GM21825 (cell line): ENCODE results near the gene PIGO.

Experiments used
- ATAC-seq: cut with Tn5 transposase; IDR thresholded peaks from one replicate; pipeline ENCODE4 v1.9.1; 2021; ENCODE audit warnings: mild to moderate bottlenecking, moderate library complexity; ENCODE audit not compliant: unreplicated experiment

The PIGO gene

DNA sequence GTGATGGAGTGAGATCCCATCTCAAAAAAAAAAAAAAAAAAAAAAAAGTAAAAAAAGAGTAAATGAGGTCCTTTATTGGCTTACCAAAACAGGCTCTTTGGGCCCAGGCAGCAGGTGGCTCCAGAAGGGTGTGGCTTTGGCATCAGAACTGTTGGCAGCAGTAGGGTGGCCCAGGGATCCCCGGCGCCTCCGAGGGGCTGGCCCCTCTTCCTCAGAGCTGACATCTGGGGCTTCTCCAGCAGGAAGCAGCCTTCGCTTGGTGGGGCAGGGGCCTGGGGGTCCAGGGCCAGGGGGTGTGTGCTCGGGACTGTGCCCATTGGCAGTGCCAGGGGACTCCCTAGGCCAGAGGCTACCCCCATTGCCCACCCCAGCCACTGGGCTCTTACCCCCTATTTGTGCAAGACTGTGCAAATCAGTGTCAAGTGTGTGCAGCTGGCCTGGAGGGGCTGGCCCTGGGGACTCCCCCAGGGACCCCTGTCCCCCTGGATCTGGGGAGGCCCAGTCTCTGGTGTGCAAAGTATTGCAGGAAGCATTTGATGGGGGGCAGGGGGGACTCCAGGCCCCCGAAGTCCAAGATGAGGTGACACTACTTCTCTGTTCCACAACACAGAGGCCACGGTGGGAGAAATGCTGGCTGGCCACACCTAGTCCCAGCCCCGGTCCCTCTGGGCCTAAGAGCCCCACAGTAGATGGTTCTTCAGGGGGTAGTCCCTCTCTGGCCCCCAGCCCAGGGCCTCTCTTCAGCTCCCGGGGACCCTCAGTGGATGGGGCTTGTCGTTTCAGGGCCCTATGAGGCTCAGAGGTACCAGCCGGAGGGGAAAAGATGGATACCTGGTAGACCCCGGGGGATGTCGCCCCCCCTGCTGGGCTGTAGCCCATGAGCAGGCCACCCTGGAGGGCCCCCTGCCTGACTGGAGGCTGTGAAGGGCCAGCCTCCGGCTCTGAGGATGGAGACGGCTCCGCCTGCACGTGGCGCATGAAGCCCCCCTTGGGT is 11.2 kb upstream of the PIGO start:
- no peak for ATAC-seq

DNA sequence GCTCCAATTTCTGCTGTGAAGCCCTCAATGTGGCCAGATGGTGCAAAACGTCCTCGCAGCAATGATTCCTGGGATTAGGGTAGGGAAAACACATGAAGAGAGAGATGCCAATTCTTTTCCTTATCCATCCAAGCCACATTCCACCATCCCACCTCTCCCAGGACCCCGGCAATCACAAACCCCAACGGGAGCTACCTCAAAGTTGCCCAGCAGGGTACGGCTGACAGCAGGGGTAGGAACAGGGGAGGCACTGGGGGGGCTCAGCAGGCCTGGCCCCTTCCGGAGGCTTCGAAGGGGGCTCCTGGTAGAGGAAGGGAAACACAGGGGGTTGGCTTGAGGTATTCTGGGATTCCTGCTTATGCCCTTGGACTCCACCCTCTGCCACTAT is 9.9 kb upstream of the PIGO start:
- ATAC-seq: no peak

DNA sequence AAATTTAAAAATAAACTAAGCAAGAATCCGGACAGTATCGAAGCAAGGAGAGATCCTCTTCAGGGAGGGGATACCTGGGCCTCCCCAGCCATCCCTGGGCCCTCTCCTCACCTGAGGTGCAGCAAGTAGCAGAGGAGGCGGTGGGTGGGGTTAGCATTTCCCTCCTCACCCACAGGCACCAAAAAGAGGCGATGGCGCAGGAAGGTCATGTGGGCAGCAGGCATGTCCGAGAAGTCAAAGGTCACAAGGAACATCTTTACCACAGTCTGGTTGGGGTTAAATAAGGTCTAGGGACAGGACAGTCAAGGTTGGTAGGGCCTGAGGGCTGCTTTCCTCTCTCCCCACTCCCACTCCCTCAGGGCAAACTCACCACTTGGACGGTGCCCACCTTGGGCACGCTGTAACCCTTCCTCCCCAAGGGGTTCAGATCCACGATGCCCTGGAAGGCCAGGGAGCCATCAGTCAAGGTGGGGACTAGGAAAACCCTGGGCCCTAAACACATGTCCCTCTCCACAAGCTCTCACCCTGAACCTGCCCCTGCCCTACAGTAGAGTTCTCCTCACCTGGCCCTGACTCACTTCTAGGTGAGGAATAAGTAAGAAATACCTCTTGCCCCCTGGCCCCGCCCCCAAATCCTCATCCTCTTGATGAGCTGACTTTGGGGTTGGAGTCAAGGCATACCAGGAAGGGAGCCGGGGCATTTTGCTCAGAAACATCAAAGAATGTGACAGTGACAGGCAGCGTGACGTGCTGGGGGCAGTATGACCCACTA is 9.4 kb upstream of the PIGO start:
- no peak for ATAC-seq

DNA sequence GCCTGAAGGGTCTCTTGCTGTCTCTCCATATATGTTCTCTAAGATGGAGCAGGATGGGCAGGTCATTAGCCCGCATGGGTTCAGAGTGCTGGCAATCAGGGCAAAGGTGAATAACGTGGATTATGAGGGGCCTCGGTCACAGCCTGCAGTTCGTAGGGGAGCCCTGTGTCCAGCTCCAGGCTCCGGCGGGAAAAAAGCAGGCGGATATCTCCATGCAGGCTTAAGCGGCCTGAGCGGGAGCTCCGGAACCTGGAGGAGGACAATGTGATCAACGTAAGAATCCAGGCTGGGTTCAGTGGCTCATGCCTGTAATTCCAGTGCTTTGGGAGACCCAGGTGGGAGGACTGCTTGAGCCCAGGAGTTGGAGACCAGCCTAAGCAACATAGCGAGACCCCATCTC is 8.7 kb upstream of the PIGO start:
- no peak for ATAC-seq

DNA sequence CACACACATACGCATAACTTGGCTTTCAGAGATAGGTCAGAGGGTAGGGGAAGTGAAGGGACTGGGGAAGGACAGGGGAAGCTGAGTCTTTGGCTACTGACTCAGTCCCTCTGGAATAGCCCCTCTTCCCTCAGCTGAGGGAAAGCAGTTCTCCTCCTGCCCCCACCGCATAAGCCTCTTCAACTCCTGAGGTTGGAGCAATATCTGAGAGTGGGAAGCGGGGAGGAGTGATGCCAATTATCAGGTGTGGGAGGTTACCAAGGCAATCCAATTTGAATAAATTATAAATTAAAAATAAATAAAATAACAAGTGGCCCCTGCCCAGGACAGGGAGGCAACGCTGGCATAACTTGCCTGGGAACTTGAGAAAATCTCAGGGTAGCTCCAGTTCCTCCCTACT is 8.2 kb upstream of the PIGO start:
- no peak for ATAC-seq

DNA sequence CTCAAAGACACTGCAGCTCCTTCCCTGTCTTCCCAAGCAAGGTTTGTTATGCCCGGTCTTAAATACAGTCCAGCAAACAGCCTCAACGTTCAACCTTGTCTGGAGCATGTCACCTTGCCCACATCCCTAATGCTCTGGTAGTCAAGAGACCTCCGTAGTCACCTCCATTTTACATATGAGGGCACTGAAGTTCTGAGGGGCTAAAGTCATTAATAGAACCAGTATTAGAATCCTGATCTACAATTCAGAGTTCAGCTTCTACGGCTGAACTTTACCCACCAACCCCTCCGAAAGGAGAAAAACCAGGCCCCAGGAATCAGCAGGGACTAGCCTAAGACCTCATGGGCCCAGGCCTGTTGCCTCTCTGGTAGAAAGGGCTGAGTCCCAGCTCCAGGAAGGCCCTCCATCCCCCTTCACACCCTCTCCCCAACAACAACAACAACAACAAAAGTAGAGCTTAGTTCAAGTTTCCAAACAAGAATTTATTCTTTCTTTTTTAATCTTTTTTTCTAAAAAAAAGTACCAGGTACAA is 7.3 kb upstream of the PIGO start:
- no peak for ATAC-seq

DNA sequence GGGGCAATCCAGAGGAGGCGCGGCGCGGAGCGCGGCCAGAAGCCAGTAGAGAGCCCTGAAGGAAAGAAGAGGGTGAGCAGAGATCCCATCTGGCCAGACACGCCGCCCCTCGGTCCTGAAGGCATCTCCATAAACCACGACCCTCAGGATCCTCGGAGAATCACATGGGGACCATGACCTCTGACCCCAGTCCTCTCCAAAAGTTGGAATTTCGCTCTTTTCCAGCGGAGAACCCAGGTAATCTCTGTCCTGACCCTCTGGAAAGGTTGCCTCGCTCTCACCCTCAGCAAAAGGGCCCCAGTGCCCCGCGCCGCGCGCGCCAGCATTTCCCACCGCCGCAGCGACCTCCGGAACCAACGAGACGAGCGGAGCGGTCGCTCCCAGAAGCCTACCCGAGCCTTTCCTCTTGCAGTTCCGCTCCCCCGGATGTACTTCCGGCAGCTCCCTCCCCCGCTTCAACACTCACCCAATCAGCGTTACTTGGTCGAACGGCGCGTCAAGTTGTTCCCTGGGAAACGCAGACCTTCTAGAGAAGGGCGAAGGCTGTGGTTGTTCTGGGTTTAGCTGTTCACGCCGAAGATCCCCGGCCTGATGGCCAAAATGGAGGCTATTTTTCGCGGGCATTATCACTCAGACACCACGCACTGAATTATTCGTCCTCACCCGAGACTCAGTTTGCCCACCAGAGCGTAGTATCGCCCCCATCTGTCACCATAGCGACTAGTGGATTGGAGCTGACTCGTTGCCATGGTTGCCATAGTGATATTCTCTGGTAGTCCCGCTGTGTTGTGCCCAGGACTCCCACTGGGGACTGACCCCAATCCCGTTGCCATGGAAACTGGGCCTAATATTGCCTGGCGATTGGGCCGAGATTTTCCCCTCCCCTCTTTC is 6.6 kb upstream of the PIGO start, which contains the start of gene STOML2:
Gene STOML2 (minus strand): TSS at position 363 of the 891 bp plus-strand sequence. CDS start 37 bp downstream, at position 326.
- ATAC-seq: peak; percentile 91

DNA sequence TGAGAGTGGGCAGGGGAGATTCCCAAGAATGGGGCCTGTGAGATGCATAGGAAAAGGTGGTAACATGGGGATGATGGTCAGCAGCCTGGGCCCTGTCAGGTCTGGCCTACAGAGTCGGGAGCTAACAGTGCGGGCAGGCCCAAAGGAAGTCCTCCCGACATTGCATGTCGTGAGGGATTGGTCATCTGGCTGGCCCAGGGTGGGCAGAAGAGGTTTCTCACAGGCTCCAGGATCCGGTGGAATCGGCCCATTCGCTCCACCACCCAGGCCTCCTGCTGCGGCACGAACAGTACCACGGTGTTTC is 6.0 kb upstream of the PIGO start:
- ATAC-seq: peak; percentile 14

- no peak for ATAC-seq
These were observed 1.2 kb upstream of the PIGO start for GRCh38 chr9:35097573-35097972.

DNA sequence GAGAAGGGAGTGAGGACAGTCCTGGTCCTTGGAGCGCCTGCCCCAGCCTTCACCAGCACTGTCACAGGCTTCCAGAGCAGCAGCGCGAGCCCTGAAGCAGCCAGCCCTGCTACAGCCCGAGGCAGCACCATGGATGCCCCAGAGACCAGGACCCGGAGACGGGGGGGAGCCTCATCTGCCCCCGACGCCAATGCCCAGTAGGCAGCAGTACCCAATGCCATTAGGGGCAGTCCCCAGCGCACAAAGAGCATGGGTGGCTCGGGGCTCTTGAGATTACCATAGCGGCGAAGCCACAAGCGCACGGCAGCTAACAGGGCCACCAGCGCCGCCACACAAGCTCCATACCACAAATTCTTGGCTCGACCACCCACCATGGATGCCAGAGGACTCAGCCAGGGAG is 4.9 kb downstream of the PIGO start:
- no peak for ATAC-seq

DNA sequence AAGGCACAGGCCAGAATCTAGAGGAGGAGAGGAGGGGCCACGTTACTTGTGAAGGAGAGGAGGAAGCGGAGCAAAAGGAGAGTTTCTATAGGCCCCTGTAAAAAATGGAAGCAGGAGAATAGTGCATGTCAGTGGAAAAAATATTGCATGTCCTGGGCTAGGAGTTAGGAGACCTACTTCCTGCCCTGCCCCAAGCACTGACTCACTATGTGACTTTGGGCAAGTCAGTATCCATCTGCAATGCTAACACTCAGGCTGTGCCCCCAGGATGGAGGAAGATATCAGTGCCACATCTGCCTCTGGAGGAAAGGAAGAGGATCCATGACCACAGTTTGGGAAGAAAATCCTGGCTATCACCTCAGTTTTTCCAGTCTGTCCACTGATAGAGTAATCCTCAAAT is 7.0 kb downstream of the PIGO start:
- no peak for ATAC-seq

DNA sequence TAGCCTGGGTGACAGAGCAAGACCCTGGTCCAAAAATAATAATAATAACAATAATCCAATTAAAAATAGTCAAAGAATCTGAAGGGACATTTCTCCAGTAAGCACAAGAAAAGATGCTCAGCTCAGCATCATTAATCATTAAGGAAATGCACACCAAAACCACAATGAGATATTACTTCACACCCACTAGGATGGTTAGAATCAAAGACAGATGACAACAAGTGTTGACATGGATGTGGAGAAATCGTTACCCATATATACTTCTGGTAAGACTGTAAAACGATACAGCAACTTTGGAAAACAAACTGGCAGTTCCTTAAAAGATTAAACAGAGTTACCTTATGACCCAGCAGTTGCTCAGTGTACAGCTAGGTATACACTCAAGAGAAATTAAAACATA is 11.3 kb downstream of the PIGO start:
- no peak for ATAC-seq

DNA sequence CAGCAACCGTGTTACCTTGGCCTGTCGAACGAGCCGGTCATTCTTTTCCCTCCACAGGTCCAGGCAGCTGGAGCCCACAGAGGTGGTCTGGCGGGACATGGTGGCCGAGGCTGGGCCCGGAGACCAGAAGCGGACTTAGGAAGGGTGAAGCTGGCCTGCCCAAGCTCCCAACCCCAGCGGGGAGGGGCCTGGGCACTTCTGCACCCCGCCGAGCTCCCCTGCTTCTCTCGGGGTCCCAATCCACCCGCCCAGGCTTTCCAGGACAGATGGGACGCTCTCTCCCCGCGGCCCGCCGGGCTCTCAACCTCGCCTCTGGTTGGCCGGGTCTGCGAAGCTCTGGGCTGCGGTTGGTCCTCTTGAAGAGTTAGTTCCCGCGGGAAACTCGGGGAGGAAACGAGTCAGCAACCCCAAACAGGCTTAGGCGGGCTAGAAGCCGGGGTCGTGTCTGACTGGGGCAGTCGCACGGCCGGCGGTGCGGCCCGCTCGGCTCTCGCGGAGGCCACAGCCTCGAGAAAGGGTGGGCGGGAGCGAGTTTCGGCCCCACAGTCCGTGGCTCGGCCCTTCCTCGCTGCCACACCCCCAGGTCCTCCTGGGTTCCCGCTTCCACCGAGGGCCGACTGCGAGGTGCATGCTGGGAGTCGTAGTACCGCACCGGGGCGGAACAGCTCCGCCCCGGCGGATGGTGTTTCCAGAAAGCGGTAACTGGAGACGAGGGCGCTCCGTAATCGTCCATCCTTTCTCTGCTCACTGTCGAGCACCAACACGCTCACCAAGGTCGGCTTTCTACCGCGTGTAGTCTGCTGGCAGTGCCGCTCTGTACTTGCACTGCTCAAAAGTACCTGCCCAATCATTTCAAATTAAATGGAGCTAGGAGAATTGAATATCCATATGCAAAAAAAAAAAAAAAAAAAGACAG is 16.7 kb downstream of the PIGO start, which contains the start of gene FANCG:
Gene FANCG (minus strand): TSS at position 517 of the 916 bp plus-strand sequence. CDS start 418 bp downstream, at position 99.
- ATAC-seq: peak; percentile 91

DNA sequence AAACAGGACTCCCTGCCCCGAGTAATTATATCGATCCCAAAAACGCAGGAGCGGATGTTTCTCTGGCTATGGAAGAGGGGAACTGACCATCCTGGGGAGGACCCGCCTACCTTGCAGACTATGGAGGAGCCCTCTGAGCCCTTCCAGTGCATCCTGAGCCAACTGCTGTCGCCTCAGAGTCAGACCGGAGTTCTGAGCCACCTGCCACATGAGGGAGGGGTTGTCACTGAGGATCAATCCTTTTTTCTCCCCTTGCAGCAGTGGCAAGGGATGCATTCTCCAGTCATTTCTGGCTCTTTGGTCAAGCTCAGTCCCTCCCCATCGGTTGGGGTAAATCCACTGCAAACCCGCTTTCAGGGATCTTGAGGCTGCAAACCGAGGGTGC is 17.4 kb downstream of the PIGO start:
- peak; percentile 5 for ATAC-seq

DNA sequence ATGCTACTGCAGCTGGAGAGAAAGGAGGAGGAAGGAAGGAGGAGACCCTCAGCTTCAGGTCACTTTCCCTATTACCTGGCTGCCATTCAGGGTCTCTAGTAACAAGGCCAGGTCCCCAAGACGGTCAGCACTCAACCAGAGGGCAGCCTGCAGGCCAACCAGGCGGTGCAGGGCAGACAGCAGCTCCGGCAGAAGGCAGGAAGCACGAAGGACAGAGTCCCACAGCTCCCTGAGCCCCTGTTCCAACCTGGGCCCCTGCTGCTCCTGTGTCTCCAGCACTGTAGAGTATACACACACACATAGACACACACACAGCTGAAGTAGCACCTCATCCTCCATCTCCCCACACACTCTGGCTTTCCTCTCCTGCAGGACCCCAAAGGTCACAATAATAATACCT is 18.3 kb downstream of the PIGO start:
- ATAC-seq: no peak

DNA sequence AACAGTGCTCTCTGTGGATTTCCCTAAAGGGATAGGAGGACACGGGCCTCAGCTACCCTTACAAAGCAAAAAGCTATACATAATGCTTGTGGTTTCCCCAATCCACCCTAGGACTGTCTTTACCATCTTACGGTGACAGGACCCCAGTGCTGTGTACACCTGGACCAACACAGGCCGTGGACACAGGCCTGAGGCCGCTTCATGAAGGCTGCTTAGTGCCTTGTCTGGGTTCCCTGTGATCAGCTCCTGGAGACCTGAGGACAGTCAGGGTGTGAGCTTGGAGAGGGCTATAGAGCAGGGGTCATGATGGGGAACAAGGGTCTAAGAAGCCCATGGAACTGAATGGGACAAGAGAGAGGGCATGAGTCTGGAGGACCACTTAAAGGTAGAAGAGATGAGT is 19.5 kb downstream of the PIGO start:
- ATAC-seq: no peak

DNA sequence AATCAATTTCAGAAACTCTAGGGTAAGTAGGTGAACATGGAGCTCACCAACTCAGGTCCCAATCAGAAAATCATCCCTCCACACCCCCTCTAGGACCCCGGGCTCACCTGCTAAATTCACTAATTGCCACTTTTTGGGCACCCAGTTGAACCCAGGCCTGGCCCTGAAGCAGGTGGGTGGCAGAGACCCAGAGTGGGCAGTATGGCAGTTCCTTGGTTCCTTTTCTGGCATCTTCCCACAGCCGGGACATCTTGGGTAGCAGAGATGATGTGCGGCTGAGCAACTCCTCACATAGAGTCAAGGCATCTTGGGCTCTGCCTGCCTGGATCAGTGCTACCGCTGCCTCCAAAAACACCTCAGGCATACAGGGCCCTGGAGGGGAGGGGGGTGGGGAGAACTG is 21.0 kb downstream of the PIGO start:
- ATAC-seq: no peak

- ATAC-seq: no peak
These were observed 21.6 kb downstream of the PIGO start for GRCh38 chr9:35074791-35075190.

GRCh38 chr9:35074141-35074540 is 22.2 kb downstream of the PIGO start:
- ATAC-seq: no peak

GRCh38 chr9:35073279-35073612 is 23.1 kb downstream of the PIGO start:
- ATAC-seq: no peak
